Nephron progenitor cell (in vitro differentiated cells): ENCODE results near the gene MARCHF10.
A peak's percentile ranks its signal among the peaks of the same experiment; 100 is the strongest.

Source experiments
- DNase-seq: peaks from one replicate; pipeline ENCODE4 v3.0.0; 2021
- H3K27ac Mint-ChIP-seq: 2 replicates; pipeline ENCODE4 v1.8.0; 2021; ENCODE audit warnings: mild to moderate bottlenecking, moderate library complexity, mixed read lengths
- H3K27me3 Mint-ChIP-seq: 2 replicates; pipeline ENCODE4 v1.8.0; 2021; ENCODE audit warnings: mild to moderate bottlenecking, low read depth, mixed read lengths; ENCODE audit not compliant: poor library complexity
- H3K36me3 Mint-ChIP-seq: 2 replicates; pipeline ENCODE4 v1.8.0; 2021; ENCODE audit warnings: low read depth, mixed read lengths
- H3K4me1 Mint-ChIP-seq: 2 replicates; pipeline ENCODE4 v1.8.0; 2021; ENCODE audit warnings: mixed read lengths
- H3K4me3 Mint-ChIP-seq: 2 replicates; pipeline ENCODE4 v1.8.0; 2021; ENCODE audit warnings: mild to moderate bottlenecking, moderate library complexity, mixed read lengths
- H3K9me3 Mint-ChIP-seq: 2 replicates; pipeline ENCODE4 v1.8.0; 2021; ENCODE audit warnings: mild to moderate bottlenecking, moderate library complexity, mixed read lengths
- TF ChIP-seq, protein P1 (sequence below): fragments of 200-600 bp; sonication (generic); IDR thresholded peaks from 2 replicates; pipeline ENCODE4 v1.5.0; 2021; ENCODE audit warnings: antibody characterized with exemption

MARCHF10 gene

GRCh38 chr17:62657145-62657665 lies 150.9 kb downstream of the MARCHF10 start:
- H3K27me3 Mint-ChIP-seq = peaks cover 3% of the 10 kb centered on the region
- H3K36me3 Mint-ChIP-seq = peaks cover 68% of the 10 kb centered on the region
- peaks cover 55% of the 10 kb centered on the region for H3K4me1 Mint-ChIP-seq
- TF ChIP-seq, protein P1, sequence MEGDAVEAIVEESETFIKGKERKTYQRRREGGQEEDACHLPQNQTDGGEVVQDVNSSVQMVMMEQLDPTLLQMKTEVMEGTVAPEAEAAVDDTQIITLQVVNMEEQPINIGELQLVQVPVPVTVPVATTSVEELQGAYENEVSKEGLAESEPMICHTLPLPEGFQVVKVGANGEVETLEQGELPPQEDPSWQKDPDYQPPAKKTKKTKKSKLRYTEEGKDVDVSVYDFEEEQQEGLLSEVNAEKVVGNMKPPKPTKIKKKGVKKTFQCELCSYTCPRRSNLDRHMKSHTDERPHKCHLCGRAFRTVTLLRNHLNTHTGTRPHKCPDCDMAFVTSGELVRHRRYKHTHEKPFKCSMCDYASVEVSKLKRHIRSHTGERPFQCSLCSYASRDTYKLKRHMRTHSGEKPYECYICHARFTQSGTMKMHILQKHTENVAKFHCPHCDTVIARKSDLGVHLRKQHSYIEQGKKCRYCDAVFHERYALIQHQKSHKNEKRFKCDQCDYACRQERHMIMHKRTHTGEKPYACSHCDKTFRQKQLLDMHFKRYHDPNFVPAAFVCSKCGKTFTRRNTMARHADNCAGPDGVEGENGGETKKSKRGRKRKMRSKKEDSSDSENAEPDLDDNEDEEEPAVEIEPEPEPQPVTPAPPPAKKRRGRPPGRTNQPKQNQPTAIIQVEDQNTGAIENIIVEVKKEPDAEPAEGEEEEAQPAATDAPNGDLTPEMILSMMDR = no peak
- no peak for DNase-seq
- H3K9me3 Mint-ChIP-seq = peaks cover 27% of the 10 kb centered on the region
- H3K27ac Mint-ChIP-seq = peak overlapping the region; percentile 83
- no peak overlapping the region for H3K4me3 Mint-ChIP-seq

GRCh38 chr17:62656446-62656845 lies 151.7 kb downstream of the MARCHF10 start:
- TF ChIP-seq, protein P1 = no peak
- H3K27me3 Mint-ChIP-seq = peaks cover 3% of the 10 kb centered on the region
- H3K9me3 Mint-ChIP-seq = peaks cover 25% of the 10 kb centered on the region
- H3K36me3 Mint-ChIP-seq = peaks cover 62% of the 10 kb centered on the region
- H3K27ac Mint-ChIP-seq = no peak overlapping the region
- peaks cover 62% of the 10 kb centered on the region for H3K4me1 Mint-ChIP-seq
- H3K4me3 Mint-ChIP-seq = no peak overlapping the region
- DNase-seq = no peak

GRCh38 chr17:62655656-62656055 lies 152.5 kb downstream of the MARCHF10 start:
- TF ChIP-seq, protein P1 = no peak
- H3K27me3 Mint-ChIP-seq = peaks cover 3% of the 10 kb centered on the region
- H3K9me3 Mint-ChIP-seq = peaks cover 18% of the 10 kb centered on the region

DNA sequence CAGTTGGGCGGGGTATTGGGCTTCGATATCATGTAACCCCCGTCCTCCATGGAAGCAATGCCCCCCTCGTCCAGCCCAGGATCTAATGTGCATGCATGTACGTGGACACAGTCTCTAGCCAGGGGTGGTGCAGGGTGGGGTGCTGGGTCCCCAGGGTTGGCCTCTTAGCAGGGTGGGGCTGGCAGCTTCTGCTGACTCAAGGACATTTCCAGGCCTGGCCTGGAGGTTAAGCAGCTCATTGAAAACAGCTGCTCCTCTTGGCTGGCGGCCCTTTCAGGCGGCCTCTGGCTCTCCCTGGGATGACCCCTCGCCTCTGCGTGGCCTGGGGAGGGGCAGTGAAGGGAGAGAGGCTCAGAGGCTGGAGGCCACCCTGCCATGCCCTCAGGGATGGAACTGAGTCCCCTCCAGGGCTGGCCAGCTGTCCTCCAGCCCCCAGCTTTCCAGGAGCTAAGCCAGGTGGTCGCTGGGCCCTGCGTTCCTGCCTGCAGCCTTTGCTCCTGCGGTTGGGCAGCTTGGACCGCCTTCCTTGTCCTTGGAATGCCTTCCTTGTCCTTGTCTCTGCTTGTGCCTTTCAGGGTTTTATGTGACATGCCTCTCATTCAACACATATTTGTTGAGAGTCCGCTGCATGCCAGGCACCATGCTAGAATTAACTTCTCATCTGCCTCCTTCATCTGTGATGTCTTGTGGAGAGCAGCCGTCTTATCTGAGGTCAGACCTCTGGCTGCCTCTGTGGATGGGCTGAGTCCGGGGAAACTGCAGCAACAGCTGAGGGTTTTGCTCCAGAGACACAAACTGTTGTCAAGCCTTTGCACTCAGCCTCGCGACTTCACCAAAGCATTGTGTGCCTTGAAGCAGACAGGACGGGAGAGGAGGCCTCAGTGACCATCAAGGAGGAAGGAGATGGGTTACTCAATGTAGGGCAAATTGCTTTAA lies 154.0 kb downstream of the MARCHF10 start:
- Mint-ChIP-seq H3K27ac (peak overlapping the region; percentile 96), H3K4me3 (peak overlapping the region; percentile 75), H3K27me3 (peaks cover 3% of the 10 kb centered on the region), H3K4me1 (peaks cover 64% of the 10 kb centered on the region), H3K36me3 (peaks cover 43% of the 10 kb centered on the region), H3K9me3 (peaks cover 3% of the 10 kb centered on the region)
- DNase-seq = peak; percentile 46
- TF ChIP-seq, protein P1 = no peak

More at GRCh38 chr17:62655656-62656055, 152.5 kb downstream of the MARCHF10 start:
- H3K4me1 Mint-ChIP-seq = peaks cover 62% of the 10 kb centered on the region
- DNase-seq = no peak
- peaks cover 55% of the 10 kb centered on the region for H3K36me3 Mint-ChIP-seq
- no peak overlapping the region for H3K4me3 Mint-ChIP-seq
- no peak overlapping the region for H3K27ac Mint-ChIP-seq

DNA sequence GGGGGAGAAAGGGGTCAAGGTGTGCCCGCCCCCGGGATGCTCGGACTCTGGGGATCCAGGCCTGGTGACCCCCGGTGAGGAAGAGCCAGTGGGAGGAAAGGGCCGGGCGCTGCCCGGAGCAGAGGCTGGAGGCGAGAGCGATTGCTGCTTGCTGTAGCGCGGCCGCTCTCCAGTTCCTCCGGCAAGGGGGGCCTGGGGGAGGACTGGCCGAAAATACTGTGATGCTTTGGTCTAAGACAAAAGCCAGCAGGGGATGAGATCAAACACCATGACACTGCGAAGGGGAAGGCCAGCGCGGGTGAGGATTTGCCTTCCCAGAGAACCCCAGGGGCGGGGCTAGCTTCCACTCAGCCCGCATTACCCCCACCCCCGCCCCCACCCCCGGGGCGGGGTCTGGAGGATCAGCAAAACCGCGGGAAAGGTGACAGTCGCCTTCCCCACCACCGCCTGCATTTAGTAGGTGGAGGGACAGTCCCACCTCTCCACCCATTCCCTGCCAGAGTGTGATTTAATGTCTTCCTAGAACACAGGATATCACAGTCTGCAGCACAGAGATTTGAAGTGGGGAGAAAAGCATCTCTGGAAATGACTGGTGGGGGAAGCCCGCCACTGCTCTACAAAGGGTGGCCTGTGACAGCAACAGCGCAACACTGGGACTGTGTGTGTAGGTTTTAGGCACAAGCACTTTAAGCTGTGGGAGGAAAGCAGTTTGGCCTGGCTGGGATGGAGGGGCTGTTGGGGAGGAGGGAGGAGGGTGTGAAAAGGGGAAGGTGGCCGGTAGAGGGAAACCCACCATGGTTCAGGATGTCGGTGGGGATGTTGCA lies 154.9 kb downstream of the MARCHF10 start:
- Mint-ChIP-seq H3K36me3 (peaks cover 40% of the 10 kb centered on the region), H3K9me3 (no peaks in the 10 kb centered on the region), H3K27ac (peak overlapping the region; percentile 96), H3K27me3 (peaks cover 3% of the 10 kb centered on the region), H3K4me3 (peak overlapping the region; percentile 75), H3K4me1 (peaks cover 64% of the 10 kb centered on the region)
- TF ChIP-seq, protein P1 = no peak
- DNase-seq = peak; percentile 81
